HG03520 (cell line): ENCODE data around the gene BAIAP2L1.
"Not testable (repeated sequence)": the region's sequence is repeated elsewhere in the genome, so short reads cannot be mapped to it uniquely, and the experiment has no call there.

Experiments
- ATAC-seq: cut with Tn5 transposase; IDR thresholded peaks from one replicate; pipeline ENCODE4 v1.9.1; 2021; ENCODE audit warnings: mild to moderate bottlenecking, moderate library complexity; ENCODE audit not compliant: unreplicated experiment

The BAIAP2L1 gene

GRCh38 chr7:98399462-98399861 is 1.4 kb downstream of the BAIAP2L1 start:
- no peak for ATAC-seq

GRCh38 chr7:98398567-98399372 is 2.1 kb downstream of the BAIAP2L1 start:
- no peak for ATAC-seq

GRCh38 chr7:98396768-98397167 is 4.1 kb downstream of the BAIAP2L1 start:
- ATAC-seq: no peak

DNA sequence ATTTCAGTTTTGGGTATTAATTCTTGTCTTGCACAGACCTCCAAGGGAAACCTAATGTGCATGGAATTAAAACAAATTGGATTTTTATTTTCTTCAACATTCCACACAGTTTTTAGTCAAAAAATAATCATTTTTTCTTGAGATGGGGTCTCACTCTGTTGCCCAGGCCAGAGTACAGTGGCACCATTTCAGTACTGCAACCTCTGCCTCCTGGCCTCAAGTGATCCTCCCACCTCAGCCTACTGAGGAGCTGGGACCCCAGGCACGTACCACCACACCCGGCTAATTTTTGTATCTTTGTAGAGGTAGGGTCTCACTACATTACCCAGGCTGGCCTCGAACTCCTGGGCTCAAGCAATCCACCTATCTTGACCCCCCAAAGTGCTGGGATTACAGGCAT is 4.9 kb downstream of the BAIAP2L1 start:
- no peak for ATAC-seq

GRCh38 chr7:98395481-98395880 is 5.4 kb downstream of the BAIAP2L1 start:
- ATAC-seq: no peak

DNA sequence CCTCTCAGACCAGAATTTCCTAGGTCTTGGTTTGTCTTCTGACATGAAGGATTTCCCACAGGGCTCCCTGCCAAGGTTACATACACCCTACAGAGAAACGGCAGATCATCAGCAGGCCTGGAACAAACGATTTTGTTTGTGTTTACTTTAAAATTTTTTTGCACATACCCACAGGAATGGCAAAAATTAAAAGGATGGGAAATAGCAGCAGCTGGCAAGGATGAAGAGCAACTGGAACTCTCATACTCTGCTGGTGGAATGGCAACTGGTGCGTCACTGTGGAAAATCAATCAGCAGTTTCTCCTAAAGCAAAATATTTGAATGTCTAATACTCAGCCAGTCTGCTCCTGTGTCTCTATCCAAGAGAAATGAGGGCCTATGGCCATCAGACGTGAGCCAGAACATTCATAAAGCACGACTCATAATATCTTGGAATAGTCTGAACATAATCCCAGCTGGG is 6.5 kb downstream of the BAIAP2L1 start:
- ATAC-seq: no peak

- ATAC-seq: no peak
These were observed 13.2 kb downstream of the BAIAP2L1 start for GRCh38 chr7:98387544-98388226.

DNA sequence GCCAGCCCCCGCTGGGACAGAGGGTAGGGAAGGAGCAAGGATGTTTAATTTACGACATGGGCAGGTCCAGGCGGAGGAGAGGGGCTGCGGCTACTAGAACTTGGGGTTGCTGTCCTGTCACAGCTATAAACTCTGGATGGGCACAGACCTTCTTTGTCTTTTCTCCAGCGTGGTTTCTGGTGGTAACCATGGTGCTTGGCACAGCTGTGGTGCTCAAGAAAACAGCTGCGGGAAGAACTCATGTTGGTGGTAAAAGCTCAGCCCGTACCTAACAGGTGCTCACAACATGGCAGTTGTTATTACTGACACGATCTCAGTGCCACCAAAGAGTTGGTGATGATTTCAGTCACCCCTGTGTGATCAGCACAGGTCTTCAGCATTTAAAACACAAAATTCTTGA is 13.8 kb downstream of the BAIAP2L1 start:
- no peak for ATAC-seq

GRCh38 chr7:98385532-98385931 is 15.4 kb downstream of the BAIAP2L1 start:
- ATAC-seq: not testable (repeated sequence)

DNA sequence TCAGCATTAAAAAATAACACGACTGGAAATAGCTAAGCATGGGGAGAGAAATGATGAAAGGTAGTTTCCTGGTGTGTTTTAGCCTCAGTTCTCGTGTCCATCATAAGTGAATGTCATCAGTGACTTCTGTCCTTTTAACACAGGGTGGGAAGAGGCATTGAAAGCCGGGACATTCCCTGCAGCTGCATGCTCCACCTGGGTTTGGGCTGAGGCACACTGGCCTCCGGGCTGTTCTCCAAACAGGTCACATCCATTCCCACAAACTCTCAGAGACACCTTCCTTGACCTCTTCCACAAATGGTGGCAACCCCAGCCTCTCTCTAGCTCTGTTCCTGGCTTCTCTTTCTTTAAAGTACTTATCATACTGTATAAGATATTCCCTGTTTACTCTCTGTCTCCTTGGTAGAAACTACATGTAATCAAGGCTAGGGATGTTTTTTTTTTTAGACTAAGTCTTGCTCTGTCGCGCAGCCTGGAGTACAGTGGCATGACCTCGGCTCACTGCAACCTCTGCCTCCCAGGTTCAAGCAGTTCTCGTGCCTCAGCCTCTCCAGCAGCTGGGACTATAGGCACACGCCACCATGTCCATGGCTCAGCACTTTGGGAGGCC is 22.6 kb downstream of the BAIAP2L1 start:
- no peak for ATAC-seq

DNA sequence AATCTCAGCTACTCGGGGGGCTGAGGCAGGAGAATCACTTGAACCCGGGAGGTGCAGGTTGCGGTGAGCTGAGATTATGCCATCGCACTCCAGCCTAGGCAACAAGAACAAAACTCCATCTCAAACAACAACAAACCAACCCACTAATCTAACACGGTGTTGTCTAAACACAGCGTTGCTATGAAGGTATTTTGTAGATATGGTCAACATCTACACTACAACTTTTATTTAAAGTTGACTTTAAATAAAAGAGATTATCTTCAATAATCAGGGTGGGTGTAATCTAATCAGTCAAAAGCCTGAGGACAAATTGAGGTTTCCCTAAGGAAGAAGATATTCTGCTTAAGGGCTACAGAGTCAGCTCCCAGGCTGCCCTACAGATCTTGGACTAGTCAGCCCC is 24.2 kb downstream of the BAIAP2L1 start:
- no peak for ATAC-seq

DNA sequence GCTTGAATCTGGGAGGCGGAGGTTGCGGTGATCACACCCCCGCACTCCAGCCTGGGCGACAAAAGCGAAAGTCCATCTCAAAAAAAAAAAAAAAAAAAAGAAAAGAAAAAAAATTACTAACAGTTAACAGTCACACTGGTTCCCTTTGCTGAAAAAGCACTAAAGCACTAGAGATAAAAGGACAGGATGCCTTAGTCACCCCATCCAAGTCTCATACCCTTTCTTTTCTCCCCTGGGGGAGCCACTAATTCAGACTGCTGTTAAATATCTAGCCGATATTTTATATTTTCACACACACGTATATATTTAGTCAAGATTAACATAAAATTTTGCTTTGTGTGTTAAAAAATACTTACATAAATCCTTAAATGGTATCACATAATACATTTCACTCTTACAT is 25.2 kb downstream of the BAIAP2L1 start:
- ATAC-seq: no peak

GRCh38 chr7:98374285-98374680 is 26.6 kb downstream of the BAIAP2L1 start:
- ATAC-seq: no peak

DNA sequence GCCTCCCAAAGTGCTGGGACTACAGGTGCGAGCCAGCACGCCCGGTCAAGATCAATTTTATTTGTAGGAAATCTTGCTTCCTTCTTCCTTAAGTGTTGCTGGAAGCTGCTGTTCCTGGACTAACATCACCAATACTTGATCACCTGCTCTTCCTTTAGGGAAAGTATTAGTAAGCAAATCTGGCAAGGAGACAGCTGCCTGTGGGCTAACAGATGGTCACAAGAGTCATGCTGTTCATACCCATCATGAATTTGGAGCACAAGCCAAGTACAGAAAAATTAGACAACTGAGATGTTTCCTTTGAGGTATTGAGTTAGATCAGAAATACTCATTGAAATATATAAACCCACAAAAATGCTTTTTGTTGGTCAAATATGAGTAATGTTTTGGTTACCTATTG is 27.9 kb downstream of the BAIAP2L1 start:
- ATAC-seq: no peak

DNA sequence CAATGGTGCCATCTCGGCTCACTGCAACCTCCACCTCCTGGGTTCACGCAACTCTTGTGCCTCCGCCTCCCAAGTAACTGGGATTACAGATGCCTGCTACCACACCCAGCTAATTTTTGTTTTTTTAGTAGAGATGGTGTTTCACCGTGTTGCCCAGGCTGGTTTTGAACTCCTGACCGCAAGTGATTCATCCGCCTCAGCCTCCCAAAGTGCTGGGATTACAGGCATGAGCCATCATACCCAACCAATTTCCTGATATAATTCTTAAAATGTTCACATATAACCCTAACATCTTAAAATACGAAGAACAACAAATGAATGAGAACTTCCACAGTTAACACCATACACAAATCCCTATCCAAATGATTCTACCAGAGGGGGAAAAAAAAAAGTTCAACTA is 31.2 kb downstream of the BAIAP2L1 start:
- no peak for ATAC-seq

DNA sequence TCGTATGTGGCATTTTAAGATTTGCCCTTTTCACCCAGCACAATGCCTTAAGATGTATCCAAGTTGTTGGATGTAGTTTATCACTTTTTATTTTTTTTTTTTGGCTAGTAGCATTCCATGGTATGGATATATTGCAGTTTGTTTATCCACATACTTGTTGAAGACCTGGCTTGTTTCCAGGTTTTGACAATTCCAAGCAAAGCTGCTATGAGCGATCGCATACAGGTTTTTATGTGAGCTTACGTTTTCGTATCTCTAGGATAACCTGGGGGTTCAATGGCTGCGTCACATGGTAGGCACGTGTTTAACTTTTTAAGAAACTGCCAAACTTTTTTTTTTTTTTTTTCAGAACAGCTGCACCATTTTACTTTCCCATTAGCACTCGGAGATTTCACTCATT is 32.2 kb downstream of the BAIAP2L1 start:
- no peak for ATAC-seq

DNA sequence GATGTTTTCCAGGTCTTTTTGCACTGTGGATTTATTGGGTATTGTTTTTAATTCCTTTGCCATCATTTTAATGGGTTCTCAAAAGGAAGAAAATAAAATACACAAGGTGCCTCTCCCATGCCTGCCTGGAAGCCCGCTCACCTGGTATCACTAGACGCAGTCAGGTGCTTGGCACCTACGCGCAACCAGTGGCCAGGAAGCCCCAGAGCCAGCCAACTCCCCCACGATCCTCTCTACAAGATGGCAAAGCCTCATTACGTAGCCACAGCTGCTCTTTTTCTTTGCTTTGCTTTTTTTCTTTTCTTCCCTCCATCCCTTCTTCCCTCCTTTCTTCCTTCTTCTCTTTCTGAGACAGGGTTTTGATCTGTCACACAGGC is 34.3 kb downstream of the BAIAP2L1 start:
- no peak for ATAC-seq

DNA sequence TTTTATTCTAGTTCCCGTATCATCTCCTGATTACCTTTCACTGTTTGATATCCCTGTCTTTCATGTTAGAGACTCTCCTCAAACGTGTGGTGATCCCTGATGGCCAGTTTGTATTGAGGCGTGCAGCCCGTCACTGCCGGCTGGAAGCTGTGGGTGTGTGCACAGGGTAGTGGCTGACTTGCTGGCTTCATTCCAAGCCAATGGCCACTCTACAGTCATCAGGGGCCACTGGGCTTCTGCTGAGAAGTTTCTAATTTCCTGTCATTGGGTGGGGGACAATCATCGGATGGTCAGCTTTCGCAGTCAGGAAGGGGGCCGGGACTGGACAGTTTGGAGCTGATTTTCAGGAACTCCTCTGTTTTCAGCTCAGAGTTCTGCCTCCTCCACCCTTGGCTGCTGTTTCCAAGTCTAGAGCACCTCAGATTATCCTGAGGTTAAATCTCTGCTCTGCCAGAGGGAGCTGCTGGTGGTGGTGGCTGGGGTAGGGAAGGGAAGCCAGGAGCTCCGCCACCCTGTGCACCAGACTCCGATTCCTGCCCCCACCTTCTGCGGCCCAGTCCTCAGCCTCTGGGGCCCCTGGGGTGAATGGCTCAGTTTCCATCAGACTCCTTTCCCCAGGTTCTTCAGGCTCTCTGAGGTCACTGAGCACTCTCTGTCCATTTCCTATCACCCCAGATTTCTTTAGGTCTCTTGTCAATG is 34.9 kb downstream of the BAIAP2L1 start:
- ATAC-seq: no peak

- no peak for ATAC-seq
These were observed 36.7 kb downstream of the BAIAP2L1 start for GRCh38 chr7:98364220-98364619.

DNA sequence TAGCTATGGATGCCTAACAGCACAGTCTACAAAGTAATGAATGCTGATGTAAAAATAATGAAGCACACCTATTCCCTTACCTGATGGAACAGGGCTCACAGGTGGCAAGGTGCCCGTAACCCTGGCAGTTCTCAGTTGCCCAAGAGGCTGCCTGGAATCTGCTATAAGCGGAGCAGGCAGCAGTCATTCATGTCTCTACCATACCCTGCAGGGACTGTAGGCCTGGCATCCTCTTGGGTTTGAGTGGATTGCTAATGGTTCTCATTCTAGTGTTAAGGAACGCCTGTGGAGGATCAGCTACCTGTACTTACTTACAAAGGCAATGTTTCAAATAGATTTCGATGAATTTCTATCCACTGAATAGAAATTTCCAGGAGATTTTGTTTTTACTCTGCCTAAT is 38.4 kb downstream of the BAIAP2L1 start:
- no peak for ATAC-seq
